ENCODE data around the gene PLA2G15. TPM values are rescaled to one million over a fixed set of nuclear protein-coding genes. Genes with fewer than 3 reads are reported as not detected.
"Not testable (repeated sequence)": the region's sequence is repeated elsewhere in the genome, so short reads cannot be mapped to it uniquely, and the experiment has no call there.

Gene PLA2G15
- total RNA-seq, 1 experiment from 2014 or later, result 43.0 TPM

GRCh38 chr16:68286153-68287074, 41.2 kb downstream of the PLA2G15 start:
- in situ Hi-C loops (cut with HindIII; ENCODE audit: low pct_unique_long_range_greater_than_20kb, low sequenced_read_pairs), result no loop called here
- no peak for DNase-seq (ENCODE audit: low read depth)

- DNase-seq (ENCODE audit: low read depth), result no peak
- in situ Hi-C loops (cut with HindIII; ENCODE audit: low pct_unique_long_range_greater_than_20kb, low sequenced_read_pairs), result no loop called here
These were observed 42.4 kb downstream of the PLA2G15 start for GRCh38 chr16:68287276-68288251.

DNA sequence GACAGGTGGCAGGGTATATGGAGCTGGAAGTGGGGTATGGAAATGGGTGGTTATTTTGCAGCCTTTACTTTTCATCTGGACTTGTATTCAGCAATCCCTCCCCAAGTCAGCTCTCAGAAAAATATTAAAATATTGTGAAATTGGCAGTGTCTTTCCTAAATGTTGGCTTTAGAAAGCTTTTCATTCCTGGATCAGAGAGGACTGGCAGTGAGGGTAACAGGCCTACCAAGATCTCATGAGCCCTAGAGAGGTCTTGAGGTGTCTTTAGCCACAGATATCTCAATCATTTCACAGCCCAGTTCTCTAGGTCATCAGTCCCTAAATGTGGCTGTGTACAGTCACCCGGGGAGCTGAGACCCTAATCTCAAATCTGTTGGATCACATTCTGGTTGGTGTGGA, 43.1 kb downstream of the PLA2G15 start:
- no peak for DNase-seq (ENCODE audit: low read depth)
- in situ Hi-C loops (cut with HindIII; ENCODE audit: low pct_unique_long_range_greater_than_20kb, low sequenced_read_pairs), result no loop called here

GRCh38 chr16:68288796-68289195, 43.6 kb downstream of the PLA2G15 start:
- in situ Hi-C loops (cut with HindIII; ENCODE audit: low pct_unique_long_range_greater_than_20kb, low sequenced_read_pairs); DNase-seq (ENCODE audit: low read depth): not testable (repeated sequence)

DNA sequence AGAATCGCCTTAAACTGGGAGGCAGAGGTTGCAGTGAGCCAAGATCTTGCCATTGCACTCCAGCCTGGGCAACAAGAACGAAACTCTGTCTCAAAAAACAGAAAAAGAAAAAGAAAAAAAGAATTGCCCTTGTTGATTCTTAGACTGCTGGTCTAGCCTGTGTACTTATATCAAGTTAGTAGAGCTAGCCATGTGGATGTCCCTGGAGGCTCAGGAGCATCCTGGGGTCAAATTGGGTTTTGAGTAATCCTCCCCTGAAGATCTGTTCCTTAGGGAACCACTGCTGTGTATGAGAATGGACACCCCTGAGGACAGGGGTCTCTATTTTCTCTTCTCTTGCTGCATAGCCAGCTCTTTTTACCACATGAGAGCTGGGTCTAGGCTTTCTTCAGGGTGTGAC, 44.0 kb downstream of the PLA2G15 start:
- in situ Hi-C loops (cut with HindIII; ENCODE audit: low pct_unique_long_range_greater_than_20kb, low sequenced_read_pairs), result no loop called here
- DNase-seq (ENCODE audit: low read depth), result no peak

DNA sequence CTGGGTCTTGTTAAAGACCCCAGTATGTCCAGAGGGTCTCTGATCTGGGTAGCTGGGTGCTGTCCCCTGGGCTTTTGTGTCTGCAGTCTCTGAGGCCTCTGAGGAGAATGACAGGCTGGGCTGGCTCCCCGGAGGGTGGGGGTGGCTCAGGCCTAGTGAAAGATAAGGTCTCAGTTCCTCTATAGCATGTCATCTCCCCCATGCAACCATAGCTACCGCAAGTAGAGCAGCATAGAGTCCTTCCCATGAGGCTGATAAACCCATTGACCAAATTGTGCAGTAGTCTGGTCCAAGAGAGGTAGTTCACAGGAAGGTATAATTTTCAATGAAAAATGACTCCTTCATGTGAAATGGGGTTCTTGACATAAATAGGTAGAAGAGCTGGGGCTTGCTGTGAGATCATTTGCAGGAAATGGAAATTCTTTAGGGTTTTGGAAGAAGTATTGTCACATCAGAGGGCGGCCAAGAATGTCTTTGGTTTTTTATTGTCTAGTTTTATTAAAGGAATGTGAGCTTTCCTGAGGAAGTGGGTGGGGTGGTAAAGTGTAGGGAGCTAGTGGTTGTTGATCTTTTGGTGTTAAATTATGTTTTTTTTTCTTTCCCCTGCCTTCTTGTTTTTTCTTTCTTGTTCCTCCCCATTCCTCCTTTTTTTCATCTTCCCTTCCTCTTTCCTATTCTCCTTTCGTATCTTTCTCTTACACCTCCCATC, 44.6 kb downstream of the PLA2G15 start:
- in situ Hi-C loops (cut with HindIII; ENCODE audit: low pct_unique_long_range_greater_than_20kb, low sequenced_read_pairs), result no loop called here

GRCh38 chr16:68290450-68290849, 45.3 kb downstream of the PLA2G15 start:
- in situ Hi-C loops (cut with HindIII; ENCODE audit: low pct_unique_long_range_greater_than_20kb, low sequenced_read_pairs), result no loop called here
- DNase-seq (ENCODE audit: low read depth), result no peak

More for the DNA sequence above, 44.6 kb downstream of the PLA2G15 start:
- DNase-seq (ENCODE audit: low read depth), result no peak

DNA sequence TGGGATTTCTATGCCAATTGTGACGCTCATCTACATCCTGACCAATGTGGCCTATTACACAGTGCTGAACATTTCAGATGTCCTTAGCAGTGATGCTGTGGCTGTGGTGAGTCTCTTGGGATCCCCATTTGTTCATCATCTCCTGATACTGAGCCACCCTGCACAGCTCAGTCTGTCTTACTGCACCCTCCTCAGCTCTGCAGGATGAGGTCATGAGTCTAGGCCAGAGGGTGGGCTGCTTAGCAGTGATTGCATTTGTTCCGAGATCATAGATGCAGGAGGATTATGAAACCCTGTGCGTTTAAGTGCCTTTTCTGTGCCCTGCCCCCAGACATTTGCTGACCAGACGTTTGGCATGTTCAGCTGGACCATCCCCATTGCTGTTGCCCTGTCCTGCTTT, 46.1 kb downstream of the PLA2G15 start:
- in situ Hi-C loops (cut with HindIII; ENCODE audit: low pct_unique_long_range_greater_than_20kb, low sequenced_read_pairs), result no loop called here
- no peak for DNase-seq (ENCODE audit: low read depth)

DNA sequence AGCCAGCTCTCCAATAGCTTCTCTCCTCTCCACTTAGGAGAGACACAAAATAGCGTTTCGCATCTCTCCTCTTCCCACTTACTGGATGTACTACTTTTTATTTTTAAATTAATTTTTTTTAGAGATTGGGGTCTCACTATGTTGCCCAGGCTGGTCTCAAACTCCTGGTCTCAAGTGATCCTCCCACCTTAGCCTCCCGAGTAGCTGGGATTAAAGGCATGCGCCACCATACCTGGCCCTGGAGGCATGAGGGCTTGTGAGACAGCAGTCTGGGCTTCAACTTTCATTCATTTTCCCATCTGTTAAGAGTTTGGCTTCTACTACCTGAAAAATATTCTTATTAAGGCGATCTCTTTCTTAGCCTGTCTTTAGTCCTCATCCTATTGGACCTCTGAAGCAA, 47.3 kb downstream of the PLA2G15 start:
- DNase-seq (ENCODE audit: low read depth), result no peak
- in situ Hi-C loops (cut with HindIII; ENCODE audit: low pct_unique_long_range_greater_than_20kb, low sequenced_read_pairs), result no loop called here

DNA sequence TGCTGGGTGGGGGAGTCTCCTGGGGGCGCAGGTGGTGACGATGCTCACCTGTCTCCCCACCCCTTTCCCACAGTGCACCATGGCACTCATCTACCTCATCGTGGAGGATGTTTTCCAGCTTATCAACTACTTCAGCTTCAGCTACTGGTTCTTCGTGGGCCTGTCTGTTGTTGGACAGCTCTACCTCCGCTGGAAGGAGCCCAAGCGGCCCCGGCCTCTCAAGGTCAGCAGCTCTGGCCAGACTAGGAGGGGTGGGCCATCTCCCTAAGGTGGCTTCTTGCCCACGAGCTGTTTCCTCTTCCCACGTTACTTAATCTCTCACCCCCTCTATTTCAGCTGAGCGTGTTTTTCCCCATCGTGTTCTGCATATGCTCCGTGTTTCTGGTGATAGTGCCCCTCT, 51.1 kb downstream of the PLA2G15 start:
- no peak for DNase-seq (ENCODE audit: low read depth)
- in situ Hi-C loops (cut with HindIII; ENCODE audit: low pct_unique_long_range_greater_than_20kb, low sequenced_read_pairs), result no loop called here

DNA sequence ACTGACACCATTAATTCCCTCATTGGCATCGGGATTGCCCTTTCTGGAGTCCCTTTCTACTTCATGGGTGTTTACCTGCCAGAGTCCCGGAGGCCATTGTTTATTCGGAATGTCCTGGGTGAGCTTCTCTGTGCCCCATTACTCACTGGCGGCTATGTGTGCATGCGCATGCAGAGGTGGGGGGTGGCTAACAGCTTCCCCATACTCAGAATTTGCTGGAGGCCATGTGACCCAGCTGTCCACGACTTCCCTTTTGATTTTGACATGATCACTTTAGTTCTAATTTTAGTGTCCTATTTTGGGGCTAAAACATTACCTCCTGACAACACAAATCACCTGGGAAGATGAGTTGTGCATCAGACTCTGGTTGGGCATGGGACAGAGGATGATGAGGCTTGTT, 51.5 kb downstream of the PLA2G15 start:
- in situ Hi-C loops (cut with HindIII; ENCODE audit: low pct_unique_long_range_greater_than_20kb, low sequenced_read_pairs), result no loop called here

GRCh38 chr16:68297908-68298307, 52.7 kb downstream of the PLA2G15 start:
- no peak for DNase-seq (ENCODE audit: low read depth)

More for the DNA sequence above, 51.5 kb downstream of the PLA2G15 start:
- no peak for DNase-seq (ENCODE audit: low read depth)

DNA sequence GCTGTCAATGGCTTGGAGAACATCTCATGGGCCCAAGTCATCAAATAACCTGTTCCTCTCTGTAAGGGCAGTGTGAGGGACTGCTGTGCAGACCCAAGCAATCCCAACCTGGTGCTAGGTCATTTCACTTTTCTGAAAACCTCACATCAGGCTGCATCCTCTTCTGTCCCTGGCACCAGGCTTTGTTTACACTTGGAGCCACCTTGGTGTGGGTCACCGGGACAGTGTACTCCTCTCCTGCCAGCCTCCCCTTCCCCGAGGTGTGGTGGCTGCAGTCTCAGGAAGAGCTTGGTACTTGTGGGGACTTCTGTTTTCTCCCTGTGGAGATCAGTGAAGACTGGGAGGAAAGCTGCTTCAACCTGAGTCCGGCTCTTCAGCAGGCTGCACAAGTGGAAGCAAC, 53.1 kb downstream of the PLA2G15 start:
- no peak for DNase-seq (ENCODE audit: low read depth)
- in situ Hi-C loops (cut with HindIII; ENCODE audit: low pct_unique_long_range_greater_than_20kb, low sequenced_read_pairs), result no loop called here

More at GRCh38 chr16:68297908-68298307, 52.7 kb downstream of the PLA2G15 start:
- in situ Hi-C loops (cut with HindIII; ENCODE audit: low pct_unique_long_range_greater_than_20kb, low sequenced_read_pairs), result no loop called here

DNA sequence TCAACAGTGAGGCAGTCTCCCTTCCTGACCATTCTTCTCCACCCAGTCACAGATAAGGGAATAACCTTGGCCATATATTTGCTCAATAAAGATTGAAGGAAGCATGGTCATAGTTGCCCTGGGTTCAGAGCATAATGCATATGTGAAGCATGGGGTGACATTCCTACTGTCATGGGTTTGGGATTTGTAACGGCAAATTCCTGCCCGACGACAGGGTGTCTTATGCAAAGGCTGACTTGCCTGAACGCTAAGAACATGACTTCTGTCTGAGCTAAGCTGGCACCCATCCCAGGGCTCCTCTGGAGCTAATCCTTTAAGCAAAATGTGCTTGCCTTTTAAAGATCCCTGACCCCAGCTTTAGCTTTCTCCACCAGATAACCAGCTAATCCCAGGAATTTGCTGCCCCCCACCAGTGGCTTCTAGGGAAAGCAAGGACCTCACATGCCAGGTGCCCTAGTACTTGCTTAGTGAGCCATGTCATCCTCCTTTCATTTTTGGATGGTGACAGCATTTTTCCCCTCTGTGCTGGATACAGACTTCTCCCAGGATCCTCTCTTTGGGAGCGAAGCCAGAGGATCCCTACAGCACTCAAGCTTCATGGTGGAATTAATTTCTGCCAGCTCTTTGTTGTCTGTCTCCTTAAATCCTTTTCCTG, 53.9 kb downstream of the PLA2G15 start:
- DNase-seq (ENCODE audit: low read depth), result no peak
- in situ Hi-C loops (cut with HindIII; ENCODE audit: low pct_unique_long_range_greater_than_20kb, low sequenced_read_pairs), result no loop called here

- no peak for DNase-seq (ENCODE audit: low read depth)
- in situ Hi-C loops (cut with HindIII; ENCODE audit: low pct_unique_long_range_greater_than_20kb, low sequenced_read_pairs), result no loop called here
These were observed 54.6 kb downstream of the PLA2G15 start for GRCh38 chr16:68299571-68300453.

- in situ Hi-C loops (cut with HindIII; ENCODE audit: low pct_unique_long_range_greater_than_20kb, low sequenced_read_pairs), result no loop called here
- no peak for DNase-seq (ENCODE audit: low read depth)
These were observed 55.7 kb downstream of the PLA2G15 start for GRCh38 chr16:68300734-68301459.

All from Caki2 (cell line).